Natural killer cell (primary cell): ENCODE results near the gene RGS3. TPM values are rescaled to one million over a fixed set of nuclear protein-coding genes. Genes with fewer than 3 reads are reported as not detected.

Experiments used
- ATAC-seq, 3 donors: fragments of 150-1000 bp in 2 of 3; fragments of 200-7000 bp in 1 of 3; cut with Tn5 transposase; 1 replicate in 1 of 3; 2 replicates in 2 of 3; pipeline ENCODE4 v1.10.0; 2021; ENCODE audit warnings: mild to moderate bottlenecking in 2 of 3, moderate library complexity in 2 of 3
- DNase-seq, 2 donors: peaks; one replicate each; pipeline versions ENCODE4 v3.0.0 to v3.0.0-alpha.2; 2013 to 2021; ENCODE audit warnings: mixed read lengths in 1 of 2
- H3K27ac ChIP-seq: one replicate; pipeline ENCODE4 v1.5.1; 2013; ENCODE audit warnings: mild to moderate bottlenecking, low read length
- H3K27me3 ChIP-seq: one replicate; pipeline ENCODE4 v1.6.1; 2013; ENCODE audit warnings: low read length; ENCODE audit not compliant: control insufficient read depth, insufficient read depth
- H3K36me3 ChIP-seq: one replicate; pipeline ENCODE4 v1.6.1; 2013; ENCODE audit warnings: low read length; ENCODE audit not compliant: control insufficient read depth, insufficient read depth
- H3K4me1 ChIP-seq: one replicate; pipeline ENCODE4 v1.6.1; 2013; ENCODE audit warnings: low read length; ENCODE audit not compliant: control insufficient read depth, insufficient read depth
- H3K4me3 ChIP-seq: one replicate; pipeline ENCODE4 v1.5.1; 2013; ENCODE audit warnings: low read length
- H3K9me3 ChIP-seq: one replicate; pipeline ENCODE4 v1.6.1; 2013; ENCODE audit warnings: low read length; ENCODE audit not compliant: control insufficient read depth, insufficient read depth
- H3K27ac Mint-ChIP-seq, 2 donors: one replicate each; pipeline ENCODE4 v1.8.0; 2022; ENCODE audit warnings: mild to moderate bottlenecking in 2 of 2, mixed read lengths in 2 of 2, moderate library complexity in 1 of 2
- H3K27me3 Mint-ChIP-seq, 2 donors: one replicate each; pipeline ENCODE4 v1.8.0; 2022; ENCODE audit warnings: low read depth in 2 of 2, mixed read lengths in 2 of 2
- H3K36me3 Mint-ChIP-seq: one replicate; pipeline ENCODE4 v1.8.0; 2022; ENCODE audit warnings: mixed read lengths
- H3K4me1 Mint-ChIP-seq, 2 donors: one replicate each; pipeline ENCODE4 v1.8.0; 2022; ENCODE audit warnings: mixed read lengths in 2 of 2
- H3K4me3 Mint-ChIP-seq: one replicate; pipeline ENCODE4 v1.8.0; 2022; ENCODE audit warnings: mild to moderate bottlenecking, moderate library complexity, mixed read lengths
- H3K9me3 Mint-ChIP-seq, 2 donors: one replicate each; pipeline ENCODE4 v1.8.0; 2022; ENCODE audit warnings: mixed read lengths in 2 of 2
- WGBS: methylation state at CpG from one replicate; pipeline ENCODE4 v1.1.7; 2013; ENCODE audit warnings: missing lambda C conversion rate; ENCODE audit not compliant: insufficient coverage; 5-methylcytosine and 5-hydroxymethylcytosine counted together
- intact Hi-C: fragments of 100-400 bp; cut with micrococcal nuclease; formaldehyde crosslinking; loops from one replicate; pipeline ENCODE4 v1.14.2; 2022
- total RNA-seq, 4 donors: library from RNA; stranded (reverse); fragments of 120-200 nt in 1 of 4; gene quantifications; one replicate each; pipeline versions ENCODE4 v1.2.3 to v1.2.4, GENCODE V29; 2013 to 2022
- TF ChIP-seq, protein P1 (sequence below): fragments of 200-600 bp; IDR thresholded peaks from one replicate; pipeline ENCODE4 v1.8.0; 2022; ENCODE audit warnings: antibody characterized with exemption

Gene RGS3
- total RNA-seq, 3 donors from 2014 or later (not counting 1 experiment from before 2014, with no cell fraction given): 148 to 269 (median 190) TPM

- peaks cover 77% of the 10 kb centered on the region for H3K36me3 ChIP-seq
- no peaks in the 10 kb centered on the region for H3K9me3 ChIP-seq
- H3K4me1 ChIP-seq: peaks cover 87% of the 10 kb centered on the region
- peaks cover 85 to 86% of the 10 kb centered on the region in 2 donors for H3K4me1 Mint-ChIP-seq
- intact Hi-C loops: loop anchor here (2.0 kb wide), 1 partner anchor 14 kb away; no protein-coding TSS in a partner anchor
- TF ChIP-seq, protein P1, sequence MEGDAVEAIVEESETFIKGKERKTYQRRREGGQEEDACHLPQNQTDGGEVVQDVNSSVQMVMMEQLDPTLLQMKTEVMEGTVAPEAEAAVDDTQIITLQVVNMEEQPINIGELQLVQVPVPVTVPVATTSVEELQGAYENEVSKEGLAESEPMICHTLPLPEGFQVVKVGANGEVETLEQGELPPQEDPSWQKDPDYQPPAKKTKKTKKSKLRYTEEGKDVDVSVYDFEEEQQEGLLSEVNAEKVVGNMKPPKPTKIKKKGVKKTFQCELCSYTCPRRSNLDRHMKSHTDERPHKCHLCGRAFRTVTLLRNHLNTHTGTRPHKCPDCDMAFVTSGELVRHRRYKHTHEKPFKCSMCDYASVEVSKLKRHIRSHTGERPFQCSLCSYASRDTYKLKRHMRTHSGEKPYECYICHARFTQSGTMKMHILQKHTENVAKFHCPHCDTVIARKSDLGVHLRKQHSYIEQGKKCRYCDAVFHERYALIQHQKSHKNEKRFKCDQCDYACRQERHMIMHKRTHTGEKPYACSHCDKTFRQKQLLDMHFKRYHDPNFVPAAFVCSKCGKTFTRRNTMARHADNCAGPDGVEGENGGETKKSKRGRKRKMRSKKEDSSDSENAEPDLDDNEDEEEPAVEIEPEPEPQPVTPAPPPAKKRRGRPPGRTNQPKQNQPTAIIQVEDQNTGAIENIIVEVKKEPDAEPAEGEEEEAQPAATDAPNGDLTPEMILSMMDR: no peak
- no peak for DNase-seq
- H3K4me3 ChIP-seq: no peak overlapping the region
- H3K27ac Mint-ChIP-seq: peak overlapping the region; percentile 92 to 98
- 94% methylated on average over 14 of the region's 14 CpGs for WGBS
- no peak overlapping the region for H3K27ac ChIP-seq
- no peak for ATAC-seq
- no peaks in the 10 kb centered on the region for H3K9me3 Mint-ChIP-seq
- peak overlapping the region; percentile 37 for H3K4me3 Mint-ChIP-seq
- H3K27me3 ChIP-seq: no peaks in the 10 kb centered on the region
- H3K36me3 Mint-ChIP-seq: peaks cover 8% of the 10 kb centered on the region
- H3K27me3 Mint-ChIP-seq: no peaks in the 10 kb centered on the region
Observed at GRCh38 chr9:113538701-113539430, 75.3 kb downstream of the RGS3 start.

DNA sequence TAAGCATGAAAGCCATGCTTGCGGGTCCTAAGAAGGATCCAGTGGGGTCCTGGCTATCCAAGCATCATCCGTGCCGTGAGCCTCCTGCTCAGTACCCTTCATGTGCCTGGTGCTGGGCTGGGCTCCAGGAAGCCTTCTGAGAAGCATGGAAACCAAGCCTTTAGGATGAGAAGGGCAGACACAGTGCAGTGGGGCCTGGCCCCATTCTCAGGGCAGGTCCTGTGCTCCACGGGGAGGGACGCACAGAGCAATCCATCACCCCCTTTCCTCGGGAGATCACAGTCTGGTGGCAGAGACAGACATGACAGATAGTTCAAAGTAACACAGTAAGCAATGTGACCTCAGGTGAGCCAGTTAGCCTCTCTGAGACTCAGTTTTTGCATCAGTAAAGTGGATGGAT lies 76.9 kb downstream of the RGS3 start:
- Histone ChIP-seq H3K27me3 (no peaks in the 10 kb centered on the region), H3K4me1 (peaks cover 88% of the 10 kb centered on the region), H3K27ac (no peak overlapping the region), H3K9me3 (no peaks in the 10 kb centered on the region), H3K36me3 (peaks cover 90% of the 10 kb centered on the region), H3K4me3 (no peak overlapping the region)
- ATAC-seq: no peak
- TF ChIP-seq, protein P1: no peak
- Mint-ChIP-seq H3K27ac (peak overlapping the region; percentile 92 to 98), H3K9me3 (no peaks in the 10 kb centered on the region), H3K27me3 (no peaks in the 10 kb centered on the region), H3K4me1 (peaks cover 94% of the 10 kb centered on the region in 2 donors), H3K4me3 (peak overlapping the region; percentile 67), H3K36me3 (peaks cover 8% of the 10 kb centered on the region)
- no peak for DNase-seq
- 92% methylated on average over 6 of the region's 6 CpGs for WGBS
- intact Hi-C loops: no loop called here

GRCh38 chr9:113541019-113541900 lies 77.7 kb downstream of the RGS3 start:
- DNase-seq: no peak
- Histone ChIP-seq H3K4me1 (peaks cover 87% of the 10 kb centered on the region), H3K27ac (no peak overlapping the region), H3K27me3 (no peaks in the 10 kb centered on the region), H3K36me3 (peaks cover 89% of the 10 kb centered on the region), H3K4me3 (no peak overlapping the region), H3K9me3 (no peaks in the 10 kb centered on the region)
- TF ChIP-seq, protein P1: no peak
- ATAC-seq: peak in 2 of 3 donors; percentile 16 to 39
- 91% methylated on average over 12 of the region's 12 CpGs for WGBS
- Mint-ChIP-seq H3K4me1 (peaks cover 94 to 95% of the 10 kb centered on the region in 2 donors), H3K36me3 (peaks cover 8% of the 10 kb centered on the region), H3K4me3 (peak overlapping the region; percentile 62), H3K9me3 (no peaks in the 10 kb centered on the region), H3K27ac (peak overlapping the region; percentile 92 to 98), H3K27me3 (no peaks in the 10 kb centered on the region)
- intact Hi-C loops: no loop called here
